GM10266 (cell line): ENCODE data around the gene PACRG.

Experiments
- DNase-seq: peaks from one replicate; pipeline ENCODE4 v3.0.0; 2012; ENCODE audit errors: extremely low spot score
- CTCF ChIP-seq: IDR thresholded peaks from 2 replicates; pipeline ENCODE4 v1.5.1; 2012; ENCODE audit warnings: mild to moderate bottlenecking, low read depth; ENCODE audit not compliant: control insufficient read depth, insufficient read depth; ENCODE audit errors: missing control alignments

Gene PACRG

GRCh38 chr6:163206196-163206595, 478.4 kb downstream of the PACRG start:
- no peak for TF ChIP-seq CTCF
- no peak for DNase-seq

- TF ChIP-seq CTCF = no peak
These were observed 479.9 kb downstream of the PACRG start for GRCh38 chr6:163207431-163208383.

GRCh38 chr6:163209005-163209404, 481.2 kb downstream of the PACRG start:
- no peak for TF ChIP-seq CTCF

More at GRCh38 chr6:163207431-163208383, 479.9 kb downstream of the PACRG start:
- no peak for DNase-seq

GRCh38 chr6:163212123-163212522, 484.3 kb downstream of the PACRG start:
- DNase-seq = no peak
- TF ChIP-seq CTCF = no peak

More at GRCh38 chr6:163209005-163209404, 481.2 kb downstream of the PACRG start:
- DNase-seq = no peak

GRCh38 chr6:163214259-163214658, 486.5 kb downstream of the PACRG start:
- DNase-seq = no peak
- no peak for TF ChIP-seq CTCF

- TF ChIP-seq CTCF = no peak
- no peak for DNase-seq
These were observed 490.7 kb downstream of the PACRG start for GRCh38 chr6:163218361-163218894.
